ENCODE measurements around the gene CRBN.

CRBN gene

DNA sequence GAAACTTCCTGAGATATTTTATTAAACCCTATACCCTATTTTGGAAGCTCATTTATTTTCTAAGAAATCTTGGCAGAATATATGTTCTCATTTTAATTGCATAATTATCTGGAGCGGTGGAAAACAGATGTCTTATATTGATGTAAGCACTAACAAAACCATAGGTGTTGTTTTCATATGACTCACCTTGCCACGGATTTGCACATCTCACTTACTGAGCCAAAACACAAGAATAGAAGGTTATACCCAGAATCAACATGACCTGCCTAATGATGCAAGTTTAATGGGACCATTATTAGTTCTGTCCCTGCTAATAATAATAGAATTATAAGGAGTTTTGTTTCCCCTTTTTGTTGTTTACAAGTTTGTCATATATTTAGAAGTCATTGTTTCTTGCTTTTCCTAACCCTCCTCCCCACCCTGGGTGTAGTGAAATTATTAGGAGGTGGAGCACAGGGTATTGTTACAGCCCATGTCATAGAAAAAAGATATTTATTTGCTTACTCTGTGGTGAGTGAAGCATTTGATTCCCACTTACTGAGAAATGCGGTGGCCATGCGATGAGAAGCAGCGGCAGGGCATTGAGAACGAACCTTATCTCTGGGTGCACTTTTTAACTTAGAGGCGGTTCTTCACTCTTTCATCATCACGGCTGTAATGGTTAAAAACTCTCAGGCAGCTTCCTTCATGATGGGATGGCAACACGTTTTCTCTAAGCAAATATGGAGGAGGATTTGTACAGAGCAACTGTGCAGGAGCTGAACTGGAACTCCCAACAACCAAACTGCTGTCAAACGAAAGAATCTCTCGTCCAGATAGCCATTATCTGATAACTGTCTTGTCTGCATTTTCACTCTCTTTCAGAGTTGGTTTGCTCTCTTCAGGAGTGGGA, 69.8 kb downstream of the CRBN start:
- no peak for DNase-seq

DNA sequence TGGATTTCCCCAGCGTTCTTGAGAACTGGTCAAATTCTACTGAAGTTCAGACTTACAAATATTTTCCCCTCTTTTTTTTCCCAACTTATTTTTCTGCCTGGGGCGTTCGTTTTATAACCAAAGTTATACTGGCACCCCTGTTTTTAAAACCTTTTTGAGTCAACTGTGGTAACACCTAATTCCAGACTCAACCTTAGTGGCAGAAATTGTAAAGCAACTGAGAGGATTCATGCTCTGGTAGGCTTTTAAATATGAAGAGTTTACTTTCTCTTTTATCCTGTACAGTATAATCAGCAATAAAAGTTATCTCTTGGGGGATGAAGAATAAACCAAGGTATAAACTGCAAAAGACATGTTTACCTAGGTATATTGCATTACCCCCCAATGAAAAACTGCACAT, 71.6 kb downstream of the CRBN start:
- DNase-seq: no peak

DNA sequence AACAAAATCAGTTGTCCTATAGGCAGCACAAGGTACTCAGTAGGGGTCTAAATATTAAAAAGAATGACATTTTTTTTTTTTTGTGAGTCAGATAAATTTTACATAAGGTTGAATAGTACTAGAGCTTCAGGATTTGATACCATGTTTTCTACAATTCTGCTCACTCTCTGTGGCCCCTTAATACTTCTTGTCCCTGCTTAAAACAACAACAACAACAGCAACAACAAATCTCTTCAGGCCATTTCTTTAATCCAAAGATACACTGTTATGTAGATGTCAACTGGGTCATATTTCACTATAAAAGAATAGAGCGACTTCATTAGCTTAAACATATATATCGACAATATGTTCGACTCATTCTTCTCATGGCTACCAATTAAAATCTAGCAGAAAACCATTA, 72.3 kb downstream of the CRBN start:
- DNase-seq: no peak

DNA sequence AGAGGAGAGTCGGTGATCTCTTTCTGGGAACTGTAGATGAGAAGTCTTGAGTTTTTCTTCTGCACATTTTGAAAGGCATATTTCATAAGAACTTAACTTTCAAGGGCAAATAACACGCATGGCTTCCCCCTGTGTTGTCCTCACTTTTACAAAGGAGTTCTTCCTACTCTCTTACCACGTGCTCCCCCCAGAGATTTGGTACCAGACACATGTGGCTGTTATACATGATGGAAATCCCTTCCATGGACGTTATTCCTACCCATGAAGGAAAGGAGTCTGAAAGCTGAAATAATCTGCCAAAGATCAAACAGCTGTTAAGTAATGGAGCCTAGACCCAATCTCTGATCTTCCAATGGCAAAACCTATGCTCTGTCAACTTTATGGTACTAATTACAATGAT, 73.7 kb downstream of the CRBN start:
- no peak for DNase-seq

DNA sequence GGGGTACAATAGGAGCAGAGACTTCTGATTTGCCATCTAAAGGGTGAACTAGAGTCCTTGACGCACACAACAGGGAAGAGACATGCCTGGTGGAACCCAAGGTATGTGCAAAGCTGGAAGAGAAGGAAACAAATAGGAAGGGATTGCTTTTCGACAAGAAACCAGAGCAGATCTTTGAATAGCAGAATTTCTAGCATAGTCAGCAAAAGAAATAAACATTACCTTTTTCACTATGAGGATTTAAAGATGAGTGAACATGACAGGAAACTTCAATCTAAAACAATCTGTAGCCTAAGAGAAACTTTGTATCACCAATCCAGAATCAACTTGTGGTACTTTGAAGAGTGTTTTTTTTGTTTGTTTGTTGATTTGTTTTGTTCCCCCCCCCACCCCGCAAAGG, 74.2 kb downstream of the CRBN start:
- no peak for DNase-seq

DNA sequence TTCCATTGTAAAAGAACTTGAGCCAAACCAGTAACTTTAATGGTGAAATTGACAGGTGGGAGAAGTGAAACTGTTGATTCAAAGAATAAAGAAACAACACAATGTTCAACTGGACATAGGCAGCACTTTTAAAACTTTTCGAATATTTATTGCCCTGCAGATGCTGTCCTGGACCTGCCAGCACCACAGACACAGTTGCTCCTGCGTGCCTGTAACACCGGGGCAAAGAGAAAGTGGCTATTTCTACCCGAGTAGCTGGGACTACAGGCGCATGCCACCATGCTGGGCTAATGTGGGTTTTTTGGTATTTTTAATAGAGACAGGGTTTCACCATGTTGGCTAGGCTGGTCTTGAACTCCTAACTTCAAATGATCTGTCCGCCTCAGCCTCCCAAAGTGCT, 76.7 kb downstream of the CRBN start:
- DNase-seq: no peak

DNA sequence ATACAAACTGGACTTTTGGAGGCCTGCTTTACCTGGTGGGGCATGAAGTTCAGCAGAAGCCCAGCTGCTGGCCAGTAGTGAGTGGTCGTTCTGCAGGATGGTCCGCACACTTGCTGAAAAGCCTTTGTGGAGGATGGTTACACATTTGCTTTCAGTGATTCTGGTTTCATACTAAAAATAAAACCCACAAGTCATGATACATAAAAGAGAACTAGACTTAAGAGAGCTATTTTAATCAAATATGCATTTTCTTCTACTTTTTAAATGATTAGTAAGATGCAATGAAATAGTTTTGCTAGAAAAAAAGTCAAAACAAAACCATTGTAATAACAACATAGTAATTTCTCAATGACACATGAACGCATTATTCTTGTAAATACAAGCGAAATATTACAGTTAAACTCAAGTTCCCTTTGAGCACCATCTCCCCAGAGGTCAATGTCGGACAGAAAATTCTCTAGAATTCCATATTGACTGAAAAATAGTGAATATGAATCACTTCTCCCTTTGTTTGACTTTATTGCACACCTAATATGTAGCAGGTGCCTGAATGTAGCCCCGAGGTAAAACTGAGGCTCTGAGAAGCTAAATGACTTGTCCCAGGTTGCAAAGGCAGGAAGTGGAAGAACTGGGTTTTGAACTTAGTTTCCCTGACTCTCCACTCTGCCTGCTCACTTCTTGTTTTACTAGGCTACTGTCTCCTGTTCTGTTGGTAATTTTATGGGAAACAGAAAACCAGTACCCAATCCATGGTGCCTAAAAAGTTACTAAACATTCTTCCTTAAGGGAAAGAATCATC, 77.6 kb downstream of the CRBN start:
- no peak for DNase-seq
